Ovary (tissue), 9 donors: ENCODE results near the gene OR1B1. TPM values are rescaled to one million over a fixed set of nuclear protein-coding genes. Genes with fewer than 3 reads are reported as not detected.
"Not testable (repeated sequence)": the region's sequence is repeated elsewhere in the genome, so short reads cannot be mapped to it uniquely, and the experiment has no call there.

ENCODE experiments used
- DNase-seq, 5 donors: peaks; one replicate each; pipeline ENCODE4 v3.0.0-alpha.2; 2019 to 2020
- H3K27ac ChIP-seq, 2 donors: fragments of 200-600 bp; one replicate each; pipeline versions ENCODE4 v1.5.1 to v1.8.0; 2019 to 2022
- H3K27me3 ChIP-seq: fragments of 200-600 bp; one replicate; pipeline ENCODE4 v1.8.0; 2022
- H3K36me3 ChIP-seq: fragments of 200-600 bp; sonication (generic); one replicate; pipeline ENCODE4 v1.5.1; 2019
- H3K4me1 ChIP-seq: one replicate; pipeline ENCODE4 v1.8.1; 2013; ENCODE audit warnings: mild to moderate bottlenecking, moderate library complexity; ENCODE audit not compliant: insufficient read depth
- H3K4me3 ChIP-seq: fragments of 200-600 bp; sonication (generic); one replicate; pipeline ENCODE4 v1.5.1; 2017
- H3K9me3 ChIP-seq, 2 donors: fragments of 200-600 bp in 1 of 2; sonication (generic) in 1 of 2; one replicate each; pipeline versions ENCODE4 v1.5.1 to v1.8.1; 2013 to 2019; ENCODE audit warnings: mild to moderate bottlenecking in 1 of 2, moderate library complexity in 1 of 2
- EP300 ChIP-seq: sonication (generic); formaldehyde crosslinking; IDR thresholded peaks from one replicate; pipeline ENCODE4 v1.6.1; 2017; ENCODE audit warnings: antibody characterized with exemption
- POLR2A ChIP-seq: fragments of 450-650 bp; IDR thresholded peaks from one replicate; pipeline ENCODE4 v1.6.1; 2017; ENCODE audit warnings: antibody characterized with exemption, mild to moderate bottlenecking, moderate library complexity
- WGBS, 3 donors: extraction: QIAGEN DNeasy Blood & Tissue Kit in 1 of 3; methylation state at CpG; one replicate each; pipeline versions ENCODE4 v1.1.5 to v1.1.7; 2013 to 2017; 5-methylcytosine and 5-hydroxymethylcytosine counted together
- intact Hi-C, 4 donors: fragments of 100-400 bp; cut with DNase I; formaldehyde crosslinking; loops; one replicate each; pipeline versions ENCODE4 v1.11.0 to v1.15.1; 2022 to 2023
- polyA plus RNA-seq, 2 donors: library from polyadenylated mRNA; stranded (reverse); fragments of 200-250 nt in 1 of 2; fragments of 350-450 nt in 1 of 2; fragmentation: Illumina TruSeq in 1 of 2; extraction: RNeasy Lipid Tissue Mini Kit (QIAGEN cat#74804) in 1 of 2; gene quantifications; one replicate each; pipeline ENCODE4 v1.2.3, GENCODE V29; 2013 to 2014
- total RNA-seq, 7 donors: library from RNA; depleted of rRNA in 2 of 7; stranded (reverse); fragments of >200 nt in 2 of 7; fragmentation: NEBNext Ultra II Directional in 3 of 7; extraction: Animal tissue kit (Norgen Biotek cat#: 25700) in 3 of 7; gene quantifications; one replicate each; pipeline versions ENCODE4 v1.1.0 to v1.2.4, GENCODE V29; 2016 to 2023
- TF ChIP-seq, protein P1 (sequence below), 3 donors: fragments of 450-650 bp in 2 of 3; fragments of 200-600 bp in 1 of 3; IDR thresholded peaks; one replicate each; pipeline versions ENCODE4 v1.5.1 to v1.8.0; 2016 to 2022; ENCODE audit warnings: antibody characterized with exemption in 3 of 3, mild to moderate bottlenecking in 1 of 3
- donor health status: DM: no; HTN: no; CAD: no; lungs with moderate emphysema.
- donor health status: DM: no; HTN: no; CAD: no.
- donor health status: Bipolar disorder and iron deficiency.
- donor health status: DM: yes; HTN: yes; CAD: no.
- donor health status: DM: no; HTN: no; CAD: no.
- donor health status: DM: yes; HTN: yes; CAD: no.

Gene OR1B1
- total and polyA plus RNA-seq, 9 donors: not detected

DNA sequence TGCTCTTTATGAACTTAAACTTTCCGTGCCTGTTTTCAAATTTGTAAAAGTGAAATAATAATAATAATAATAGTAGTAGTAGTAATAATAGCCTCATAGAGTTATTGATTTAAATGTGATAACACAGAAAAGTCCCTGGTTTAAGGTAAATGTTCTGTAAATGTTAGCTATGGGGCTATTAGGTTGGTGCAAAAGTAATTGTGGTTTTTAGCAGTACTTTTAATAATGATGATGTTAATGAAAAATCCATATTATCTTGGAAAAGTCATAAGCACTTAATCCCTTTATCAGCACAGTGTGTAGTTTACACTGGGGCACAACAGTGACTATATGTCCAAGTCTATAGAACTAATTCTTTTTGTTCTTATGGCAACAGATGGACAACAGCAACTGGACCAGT, 43.1 kb downstream of the OR1B1 start, which contains the start of gene OR1Q1:
TSS of gene OR1Q1 (plus strand) at position 377 of the 400 bp plus-strand sequence. CDS start at position 377, 0 bp downstream.
- WGBS, 3 donors: 71 to 83% (median 76%) methylated on average over 1 of the region's 1 CpG
- H3K27ac ChIP-seq: no peak within 1 kb of the TSS
- no peaks in the 10 kb centered on the region for H3K36me3 ChIP-seq
- H3K4me3 ChIP-seq: no peak within 1 kb of the TSS
- no peak for DNase-seq
- no peaks in the 10 kb centered on the region for H3K27me3 ChIP-seq
- no peaks in the 10 kb centered on the region for H3K9me3 ChIP-seq
- H3K4me1 ChIP-seq: no peaks in the 10 kb centered on the region
- TF ChIP-seq, protein P1, sequence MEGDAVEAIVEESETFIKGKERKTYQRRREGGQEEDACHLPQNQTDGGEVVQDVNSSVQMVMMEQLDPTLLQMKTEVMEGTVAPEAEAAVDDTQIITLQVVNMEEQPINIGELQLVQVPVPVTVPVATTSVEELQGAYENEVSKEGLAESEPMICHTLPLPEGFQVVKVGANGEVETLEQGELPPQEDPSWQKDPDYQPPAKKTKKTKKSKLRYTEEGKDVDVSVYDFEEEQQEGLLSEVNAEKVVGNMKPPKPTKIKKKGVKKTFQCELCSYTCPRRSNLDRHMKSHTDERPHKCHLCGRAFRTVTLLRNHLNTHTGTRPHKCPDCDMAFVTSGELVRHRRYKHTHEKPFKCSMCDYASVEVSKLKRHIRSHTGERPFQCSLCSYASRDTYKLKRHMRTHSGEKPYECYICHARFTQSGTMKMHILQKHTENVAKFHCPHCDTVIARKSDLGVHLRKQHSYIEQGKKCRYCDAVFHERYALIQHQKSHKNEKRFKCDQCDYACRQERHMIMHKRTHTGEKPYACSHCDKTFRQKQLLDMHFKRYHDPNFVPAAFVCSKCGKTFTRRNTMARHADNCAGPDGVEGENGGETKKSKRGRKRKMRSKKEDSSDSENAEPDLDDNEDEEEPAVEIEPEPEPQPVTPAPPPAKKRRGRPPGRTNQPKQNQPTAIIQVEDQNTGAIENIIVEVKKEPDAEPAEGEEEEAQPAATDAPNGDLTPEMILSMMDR (IDR thresholded peaks at IDR 0.05): no peak
- TF ChIP-seq EP300 (no peak), POLR2A (no peak)
- intact Hi-C loops: no loop called here

GRCh38 chr9:122609804-122610203, 47.6 kb downstream of the OR1B1 start:
- DNase-seq: no peak
- H3K9me3 ChIP-seq: no peaks in the 10 kb centered on the region
- no peaks in the 10 kb centered on the region for H3K36me3 ChIP-seq
- no peak for TF ChIP-seq EP300
- TF ChIP-seq POLR2A: no peak
- TF ChIP-seq, protein P1 (IDR thresholded peaks at IDR 0.05): no peak
- WGBS, 3 donors: 63 to 76% (median 67%) methylated on average over 4 of the region's 4 CpGs
- H3K27ac ChIP-seq: no peak overlapping the region
- H3K4me3 ChIP-seq: no peak overlapping the region
- intact Hi-C loops: no loop called here
- H3K27me3 ChIP-seq: no peaks in the 10 kb centered on the region
- no peaks in the 10 kb centered on the region for H3K4me1 ChIP-seq

DNA sequence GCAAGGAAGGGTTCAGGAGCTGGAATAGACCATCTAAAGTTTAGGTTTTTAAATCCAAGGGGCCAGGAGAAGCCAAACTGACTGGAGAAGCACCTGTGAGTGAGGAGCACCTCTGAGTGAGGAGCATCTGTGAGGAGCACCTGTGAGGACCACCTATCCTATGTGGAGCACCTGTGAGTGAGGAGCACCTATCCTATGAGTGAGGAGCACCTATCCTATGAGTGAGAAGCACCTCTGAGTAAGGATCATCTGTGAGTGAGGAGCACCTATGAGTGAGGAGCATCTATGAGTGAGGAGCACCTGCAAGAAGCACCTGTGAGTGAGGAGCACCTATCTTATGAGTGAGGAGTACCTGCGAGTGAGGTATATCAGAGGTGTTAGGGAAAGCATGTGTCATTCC, 50.8 kb downstream of the OR1B1 start:
- TF ChIP-seq EP300: no peak
- no peak for TF ChIP-seq POLR2A
- TF ChIP-seq, protein P1 (IDR thresholded peaks at IDR 0.05): no peak
- Histone ChIP-seq H3K27me3 (no peaks in the 10 kb centered on the region), H3K4me1 (no peaks in the 10 kb centered on the region), H3K27ac (no peak overlapping the region), H3K9me3 (no peaks in the 10 kb centered on the region), H3K4me3 (no peak overlapping the region), H3K36me3 (no peaks in the 10 kb centered on the region)
- WGBS, 3 donors: 76 to 89% (median 77%) methylated on average over 1 of the region's 1 CpG
- no peak for DNase-seq
- intact Hi-C loops: no loop called here

DNA sequence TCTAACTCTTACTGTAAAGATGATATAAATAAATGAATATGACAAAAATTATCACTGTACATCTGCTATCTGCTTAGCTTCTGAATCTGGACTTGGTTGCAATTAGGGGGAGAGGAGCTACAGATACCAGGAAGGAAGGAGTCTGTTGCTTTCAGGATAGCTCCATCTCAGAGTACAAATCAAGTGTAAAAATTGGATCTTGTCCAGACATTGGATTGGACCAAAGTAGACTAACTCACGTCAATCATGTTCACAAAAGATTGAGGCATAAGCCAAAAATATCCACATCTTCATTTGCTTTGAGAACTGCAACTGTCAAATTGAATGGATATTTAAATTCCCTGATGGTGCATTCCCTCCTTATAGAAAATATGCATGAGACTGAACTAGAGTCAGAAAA, 51.7 kb downstream of the OR1B1 start:
- no peak overlapping the region for H3K4me3 ChIP-seq
- no peak for DNase-seq
- WGBS, 3 donors: 40 to 53% (median 52%) methylated on average over 1 of the region's 1 CpG
- H3K9me3 ChIP-seq: no peaks in the 10 kb centered on the region
- H3K36me3 ChIP-seq: no peaks in the 10 kb centered on the region
- H3K4me1 ChIP-seq: no peaks in the 10 kb centered on the region
- H3K27ac ChIP-seq: no peak overlapping the region
- no peaks in the 10 kb centered on the region for H3K27me3 ChIP-seq
- TF ChIP-seq, protein P1 (IDR thresholded peaks at IDR 0.05): no peak
- TF ChIP-seq EP300 (no peak), POLR2A (no peak)
- intact Hi-C loops: no loop called here

GRCh38 chr9:122583284-122583683, 74.1 kb downstream of the OR1B1 start, which contains the start of gene OR1L8:
OR1L8 (minus strand) TSS chr9:122583384; CDS start chr9:122568477, 14,907 bp downstream.
- H3K27ac ChIP-seq, H3K9me3 ChIP-seq, DNase-seq, intact Hi-C loops, H3K27me3 ChIP-seq, H3K4me1 ChIP-seq, H3K36me3 ChIP-seq, H3K4me3 ChIP-seq: not testable (repeated sequence)
- whole genome bisulfite sequencing, 3 donors: 86 to 91% (median 90%) methylated on average over 8 of the region's 8 CpGs
